GM21723 (cell line): Measurements from ENCODE around the gene RAB19.
"Not testable (repeated sequence)": the region's sequence is repeated elsewhere in the genome, so short reads cannot be mapped to it uniquely, and the experiment has no call there.

Source experiments
- ATAC-seq: cut with Tn5 transposase; IDR thresholded peaks from one replicate; pipeline ENCODE4 v1.9.1; 2021; ENCODE audit warnings: mild to moderate bottlenecking, moderate library complexity; ENCODE audit not compliant: unreplicated experiment

The RAB19 gene

DNA sequence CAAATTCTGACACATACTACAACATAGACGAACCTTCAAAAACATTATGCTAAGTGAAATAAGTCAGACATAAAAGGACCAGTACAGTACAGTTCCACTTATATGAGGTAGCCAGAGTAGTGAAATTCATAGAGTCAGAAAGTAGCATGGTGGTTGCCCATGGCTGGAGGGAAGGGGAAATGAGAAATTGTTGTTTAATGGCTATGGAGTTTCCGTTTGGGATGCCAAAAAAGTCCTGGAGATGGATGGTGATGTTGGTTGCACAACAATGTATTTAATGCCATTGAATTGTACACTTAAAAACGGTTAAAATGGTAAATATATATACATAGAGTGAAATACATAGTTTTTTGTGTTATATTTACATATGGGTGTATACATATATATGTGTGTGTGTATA is 3.5 kb upstream of the RAB19 start:
- ATAC-seq = no peak

DNA sequence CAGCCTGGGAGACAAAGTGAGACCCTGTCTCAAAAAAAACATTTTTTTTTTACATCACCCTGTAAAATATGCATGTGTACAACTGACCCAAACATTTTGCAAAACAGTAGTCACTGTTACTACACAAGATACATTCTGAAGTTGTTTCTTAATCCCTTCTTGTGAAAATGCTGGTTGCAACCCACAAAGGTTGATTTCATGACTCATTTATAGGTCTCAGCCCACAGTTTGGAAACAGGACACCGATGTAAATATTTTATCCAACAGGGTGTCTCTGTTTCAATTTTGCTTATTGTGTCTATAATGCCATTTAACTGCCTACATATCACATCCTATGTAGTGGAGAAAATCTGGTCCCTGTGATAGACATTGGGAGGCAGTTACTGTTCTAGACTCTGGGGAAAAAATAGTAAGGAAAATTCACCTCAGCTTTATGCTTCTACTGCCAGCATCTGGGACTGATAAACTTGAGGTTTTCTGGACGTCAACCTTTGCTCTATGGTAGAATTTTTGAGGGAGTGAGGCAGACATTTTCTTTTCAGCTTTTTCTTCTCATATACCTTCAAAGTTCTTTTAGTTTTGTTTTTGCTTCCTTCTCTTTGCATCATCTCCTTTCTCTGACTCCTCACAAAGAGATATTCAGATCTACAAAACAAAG is 1.6 kb upstream of the RAB19 start:
- no peak for ATAC-seq

- no peak for ATAC-seq
These were observed 757 bp downstream of the RAB19 start for GRCh38 chr7:140404565-140405065.

- ATAC-seq = no peak
These were observed 11.5 kb downstream of the RAB19 start for GRCh38 chr7:140415361-140415760.

GRCh38 chr7:140415816-140416215 is 12.0 kb downstream of the RAB19 start:
- not testable (repeated sequence) for ATAC-seq

- ATAC-seq = no peak
These were observed 12.7 kb downstream of the RAB19 start for GRCh38 chr7:140416560-140416959.

- ATAC-seq = no peak
These were observed 13.7 kb downstream of the RAB19 start for GRCh38 chr7:140417456-140418155.

- ATAC-seq = not testable (repeated sequence)
These were observed 14.3 kb downstream of the RAB19 start for GRCh38 chr7:140418156-140418472.

GRCh38 chr7:140418653-140419052 is 14.8 kb downstream of the RAB19 start:
- ATAC-seq = no peak

GRCh38 chr7:140421521-140421920 is 17.7 kb downstream of the RAB19 start:
- ATAC-seq = no peak

DNA sequence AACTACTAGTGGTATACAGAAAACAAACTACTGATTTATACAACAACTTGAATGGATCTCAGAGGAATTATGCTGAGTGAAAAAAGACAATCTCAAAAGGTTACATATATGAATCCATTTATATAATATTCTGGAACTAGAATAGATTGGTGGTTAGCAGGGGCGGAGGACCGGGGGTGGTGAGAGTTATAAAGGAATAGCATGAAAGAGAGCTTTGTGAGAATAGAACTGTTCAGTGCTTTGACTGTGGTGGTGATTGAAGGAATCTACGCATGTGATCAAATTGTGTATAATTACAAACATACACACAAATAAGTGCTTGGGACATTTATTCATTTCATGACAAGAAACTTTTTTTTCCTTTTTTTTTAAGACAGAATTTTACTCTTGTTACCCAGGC is 19.6 kb downstream of the RAB19 start:
- ATAC-seq = no peak

DNA sequence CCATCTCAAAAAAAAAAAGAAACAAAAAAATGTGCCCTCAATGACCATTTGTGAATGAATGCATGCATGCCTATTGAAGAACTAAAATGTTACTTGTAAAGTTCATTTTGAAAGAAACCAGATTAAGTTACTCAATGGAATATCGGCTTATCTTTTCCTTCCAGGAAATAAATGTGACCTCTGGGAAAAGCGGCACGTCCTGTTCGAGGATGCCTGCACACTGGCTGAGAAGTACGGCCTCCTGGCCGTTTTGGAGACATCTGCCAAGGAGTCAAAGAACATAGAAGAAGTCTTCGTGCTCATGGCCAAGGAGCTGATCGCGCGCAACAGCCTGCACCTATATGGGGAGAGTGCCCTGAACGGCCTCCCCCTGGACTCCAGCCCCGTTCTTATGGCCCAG is 21.9 kb downstream of the RAB19 start:
- no peak for ATAC-seq

- no peak for ATAC-seq
These were observed 22.3 kb downstream of the RAB19 start for GRCh38 chr7:140426130-140426529.

GRCh38 chr7:140433396-140433795 is 29.5 kb downstream of the RAB19 start:
- no peak for ATAC-seq

DNA sequence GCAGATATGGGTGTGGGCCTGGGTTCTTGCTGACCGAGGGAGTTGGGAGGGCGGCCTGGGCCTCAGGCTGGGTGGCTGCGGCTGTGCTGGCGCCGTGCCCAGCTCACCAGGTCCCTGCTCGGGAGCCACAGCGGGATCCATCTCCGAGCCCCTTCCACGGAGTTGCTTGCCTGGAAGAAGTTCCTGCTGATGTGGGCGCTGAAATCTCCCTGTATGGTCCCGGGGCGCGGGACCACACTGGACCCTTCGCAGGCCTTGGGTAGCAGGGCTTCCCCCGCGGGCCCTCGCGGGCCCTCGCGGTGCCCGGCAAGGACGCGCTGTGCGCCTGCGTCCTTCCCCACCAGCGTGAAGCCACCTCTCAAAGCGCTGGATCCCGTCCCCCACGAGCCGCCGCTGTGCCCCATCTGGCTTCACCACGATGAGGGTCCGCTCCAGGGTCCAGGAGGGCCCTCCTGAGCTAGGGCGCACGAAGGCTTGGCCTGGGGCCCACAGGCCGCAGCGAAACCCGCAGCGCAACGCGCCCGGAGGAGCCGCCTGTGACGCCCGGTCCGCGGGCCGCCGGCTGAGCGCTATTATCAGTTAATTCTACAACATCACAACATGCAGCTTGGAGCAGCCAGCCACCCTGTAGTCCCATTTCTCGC is 31.5 kb downstream of the RAB19 start:
- no peak for ATAC-seq

DNA sequence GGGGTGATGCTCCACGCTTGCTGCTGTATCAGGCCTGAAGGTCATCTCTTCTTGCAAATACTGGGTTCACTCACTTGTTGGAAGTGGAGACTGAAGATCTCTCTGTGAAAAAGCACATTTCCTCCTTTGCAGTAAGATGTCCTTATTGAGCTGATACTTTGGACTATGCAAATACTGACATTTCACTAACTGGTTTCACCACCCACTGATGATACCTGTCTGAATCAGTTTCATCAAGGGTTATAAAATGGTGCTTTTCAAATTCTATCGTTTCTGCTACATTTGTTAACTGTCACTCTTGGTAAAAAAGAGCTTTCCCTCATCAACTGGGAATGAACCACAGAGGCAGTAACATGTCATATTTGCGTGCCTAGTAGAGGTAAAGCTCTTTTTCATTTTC is 35.5 kb downstream of the RAB19 start:
- no peak for ATAC-seq

DNA sequence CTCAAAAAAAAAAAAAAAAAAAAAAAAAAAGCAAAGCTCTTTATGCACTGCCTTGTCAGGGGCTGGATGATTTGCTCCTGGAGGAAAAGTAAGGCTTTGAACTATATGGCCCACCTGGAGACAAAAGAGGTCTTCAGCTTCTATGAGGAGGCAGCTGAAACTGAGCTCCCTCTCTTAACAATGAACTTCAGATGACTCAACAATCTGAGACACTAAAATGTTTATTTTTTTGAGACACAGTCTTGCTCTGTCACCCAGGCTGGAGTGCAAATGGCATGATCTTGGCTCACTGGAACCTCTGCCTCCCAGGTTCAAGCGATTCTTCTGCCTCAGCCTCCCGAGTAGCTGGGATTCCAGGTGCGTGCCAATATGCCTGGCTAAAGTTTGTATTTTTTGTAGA is 36.7 kb downstream of the RAB19 start:
- no peak for ATAC-seq

DNA sequence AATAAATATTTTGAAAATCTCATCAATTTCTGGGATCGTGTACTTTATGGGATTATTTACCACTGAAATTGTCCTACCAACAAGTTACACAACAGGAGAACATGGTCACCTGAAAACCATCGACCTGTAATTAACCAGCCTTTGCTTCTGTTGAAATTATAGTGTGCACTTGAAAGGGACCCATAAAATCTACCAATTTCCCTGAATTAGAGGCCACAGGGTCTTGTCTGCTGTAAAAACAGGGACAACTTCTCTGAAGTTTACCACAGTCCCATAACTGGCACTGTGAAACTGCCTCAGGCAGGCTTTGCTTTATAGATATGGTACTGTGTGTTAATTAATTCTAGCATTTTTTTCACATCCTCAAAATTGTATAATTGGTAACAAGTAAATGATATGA is 37.7 kb downstream of the RAB19 start:
- ATAC-seq = no peak

DNA sequence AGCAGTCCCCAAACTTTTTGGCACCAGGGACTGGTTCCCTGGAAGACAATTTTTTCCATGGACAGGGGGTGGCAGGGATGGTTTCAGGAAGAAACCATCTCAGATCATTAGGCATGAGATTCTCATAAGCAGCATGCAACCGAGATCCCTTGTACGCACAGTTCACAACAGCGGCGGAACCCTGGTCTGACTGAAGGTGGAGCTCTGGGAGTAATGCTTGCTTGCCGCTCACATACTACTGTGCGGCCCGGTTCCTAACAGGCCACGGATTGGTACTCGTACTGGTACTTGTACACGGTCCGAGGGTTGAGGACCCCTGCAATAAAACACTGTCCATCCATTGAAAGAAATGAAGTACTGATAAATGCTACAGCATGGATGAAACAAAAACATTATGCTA is 42.6 kb downstream of the RAB19 start:
- ATAC-seq = no peak

GRCh38 chr7:140447841-140448240 is 44.0 kb downstream of the RAB19 start:
- no peak for ATAC-seq

DNA sequence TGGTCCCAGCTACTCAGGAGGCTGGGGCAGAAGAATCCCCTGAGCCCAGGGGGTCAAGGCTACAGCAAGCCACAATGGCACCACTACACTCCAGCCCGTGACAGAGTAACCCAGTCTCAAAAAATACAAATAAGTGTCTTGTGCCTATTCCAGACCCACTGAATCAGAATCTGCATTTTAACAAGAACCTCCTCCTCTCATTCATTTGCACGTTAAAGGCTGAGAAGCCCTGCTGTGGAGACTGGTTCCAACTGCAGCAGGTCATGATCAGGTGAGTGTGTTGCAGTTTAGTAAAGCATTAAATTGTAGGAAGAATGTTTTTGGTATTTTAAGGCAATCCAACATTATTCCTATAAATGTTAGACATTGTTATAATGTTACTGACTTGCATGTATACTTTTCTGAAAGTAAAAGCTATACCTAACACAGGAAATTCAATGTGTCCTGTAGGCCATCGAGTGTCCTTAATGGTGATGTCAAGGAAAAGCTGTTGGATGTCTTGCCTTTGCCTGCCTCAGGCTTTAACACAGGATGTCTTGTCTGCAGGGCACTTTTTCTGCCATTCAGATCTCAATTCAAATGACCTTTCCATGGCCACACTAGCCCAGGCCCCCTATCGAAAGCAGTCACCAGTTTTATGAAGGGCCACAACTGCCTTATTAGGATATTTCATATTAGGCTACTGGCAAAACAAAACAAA is 45.1 kb downstream of the RAB19 start:
- no peak for ATAC-seq

- ATAC-seq = no peak
These were observed 47.9 kb downstream of the RAB19 start for GRCh38 chr7:140451716-140452115.
